Measurements from ENCODE around the gene CTSW. TPM values are rescaled to one million over a fixed set of nuclear protein-coding genes. Genes with fewer than 3 reads are reported as not detected.

CTSW gene
- total and polyA plus RNA-seq, 4 donors, result 0.20 to 0.96 (median 0.45) TPM

DNA sequence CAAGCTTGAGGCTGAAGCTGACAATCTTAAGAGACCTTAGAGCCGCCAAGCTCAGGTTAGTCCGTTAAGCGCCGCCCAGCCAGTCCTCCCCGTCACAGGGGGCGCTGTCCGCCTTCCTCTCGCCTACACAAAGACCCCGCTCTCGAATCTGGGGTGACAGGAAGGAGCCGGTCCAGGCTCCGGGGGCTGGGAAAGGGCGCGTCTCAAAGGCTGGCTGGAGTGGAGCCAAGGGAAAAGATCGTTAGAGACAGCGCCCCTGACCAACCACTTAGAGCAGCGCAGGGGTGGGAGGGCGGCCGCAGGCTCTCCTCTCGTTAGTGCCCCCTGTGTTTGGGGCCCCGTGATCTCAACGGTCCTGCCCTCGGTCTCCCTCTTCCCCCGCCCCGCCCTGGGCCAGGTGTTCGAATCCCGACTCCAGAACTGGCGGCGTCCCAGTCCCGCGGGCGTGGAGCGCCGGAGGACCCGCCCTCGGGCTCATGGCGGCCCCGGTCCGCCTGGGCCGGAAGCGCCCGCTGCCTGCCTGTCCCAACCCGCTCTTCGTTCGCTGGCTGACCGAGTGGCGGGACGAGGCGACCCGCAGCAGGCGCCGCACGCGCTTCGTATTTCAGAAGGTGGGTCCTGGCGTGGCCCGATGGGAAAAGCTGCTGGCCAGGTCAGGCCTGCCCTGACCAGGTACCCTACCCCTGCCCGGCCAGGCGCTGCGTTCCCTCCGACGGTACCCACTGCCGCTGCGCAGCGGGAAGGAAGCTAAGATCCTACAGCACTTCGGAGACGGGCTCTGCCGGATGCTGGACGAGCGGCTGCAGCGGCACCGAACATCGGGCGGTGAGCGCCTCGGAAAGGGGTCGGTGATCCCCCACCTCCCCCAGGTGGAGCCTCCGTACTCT lies 19.1 kb upstream of the CTSW start, which contains the start of gene MUS81:
MUS81 (plus strand) TSS at position 156 of the 887 bp plus-strand sequence; CDS start at position 477, 321 bp downstream.
- Histone ChIP-seq H3K4me3 (ENCODE audit: low read depth, low read length) (peak within 1 kb of the TSS; percentile 96), H3K4me1 (ENCODE audit: control insufficient read depth, insufficient read depth, low read length) (peaks cover 52% of the 10 kb centered on the region), H3K27me3 (ENCODE audit: control insufficient read depth, insufficient read depth, low read length) (no peaks in the 10 kb centered on the region), H3K36me3 (ENCODE audit: control insufficient read depth, insufficient read depth, low read length) (peaks cover 59% of the 10 kb centered on the region), H3K27ac (ENCODE audit: low read depth, low read length) (peak within 1 kb of the TSS; percentile 100), H3K9me3 (ENCODE audit: control insufficient read depth, insufficient read depth, low read length) (no peaks in the 10 kb centered on the region)
- WGBS (ENCODE audit: insufficient coverage), result under 1% methylated on average over 78 of the region's 78 CpGs
- DNase-seq (ENCODE audit: low read depth in 4 of 6, low spot score in 6 of 6), result peak; percentile 86 to 99 (median 94)

- WGBS (ENCODE audit: insufficient coverage), result 7% methylated on average over 14 of the region's 14 CpGs
- Histone ChIP-seq H3K9me3 (ENCODE audit: control insufficient read depth, insufficient read depth, low read length) (no peaks in the 10 kb centered on the region), H3K36me3 (ENCODE audit: control insufficient read depth, insufficient read depth, low read length) (peaks cover 58% of the 10 kb centered on the region), H3K27ac (ENCODE audit: low read depth, low read length) (peak overlapping the region; percentile 100), H3K27me3 (ENCODE audit: control insufficient read depth, insufficient read depth, low read length) (no peaks in the 10 kb centered on the region), H3K4me1 (ENCODE audit: control insufficient read depth, insufficient read depth, low read length) (peaks cover 46% of the 10 kb centered on the region), H3K4me3 (ENCODE audit: low read depth, low read length) (peak overlapping the region; percentile 96)
- DNase-seq (ENCODE audit: low read depth in 4 of 6, low spot score in 6 of 6), result peak in 1 of 6 donors; percentile 22
Measured at GRCh38 chr11:65861165-65861505, 18.5 kb upstream of the CTSW start.

GRCh38 chr11:65861533-65862183 lies 18.0 kb upstream of the CTSW start:
- Histone ChIP-seq H3K27me3 (ENCODE audit: control insufficient read depth, insufficient read depth, low read length) (no peaks in the 10 kb centered on the region), H3K27ac (ENCODE audit: low read depth, low read length) (peak overlapping the region; percentile 100), H3K9me3 (ENCODE audit: control insufficient read depth, insufficient read depth, low read length) (no peaks in the 10 kb centered on the region), H3K36me3 (ENCODE audit: control insufficient read depth, insufficient read depth, low read length) (peaks cover 58% of the 10 kb centered on the region), H3K4me3 (ENCODE audit: low read depth, low read length) (peak overlapping the region; percentile 96), H3K4me1 (ENCODE audit: control insufficient read depth, insufficient read depth, low read length) (peaks cover 41% of the 10 kb centered on the region)
- 89% methylated on average over 10 of the region's 13 CpGs for WGBS (ENCODE audit: insufficient coverage)
- DNase-seq (ENCODE audit: low read depth in 4 of 6, low spot score in 6 of 6), result peak in 1 of 6 donors; percentile 3

DNA sequence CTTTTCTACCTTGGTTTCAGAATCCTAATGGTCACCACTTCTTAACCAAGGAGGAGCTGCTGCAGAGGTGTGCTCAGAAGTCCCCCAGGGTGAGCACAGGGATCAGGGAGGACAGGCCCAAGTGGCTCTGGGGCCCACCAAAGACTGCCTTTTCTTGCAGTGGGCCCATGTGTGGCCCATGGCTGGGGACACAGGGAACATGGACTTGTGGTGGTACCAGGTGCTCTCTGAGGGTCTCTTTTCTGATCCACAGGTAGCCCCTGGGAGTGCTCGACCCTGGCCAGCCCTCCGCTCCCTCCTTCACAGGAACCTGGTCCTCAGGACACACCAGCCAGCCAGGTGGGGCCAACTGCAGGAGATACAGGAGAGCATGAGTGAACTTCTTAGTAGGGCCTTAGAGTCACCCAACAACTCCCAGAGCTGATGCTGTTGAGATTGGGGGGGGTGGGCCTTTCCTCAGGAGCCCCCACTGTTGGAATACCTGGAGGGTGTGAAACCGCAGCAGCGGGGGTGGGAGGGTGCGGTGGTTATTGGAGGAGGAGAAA lies 17.4 kb upstream of the CTSW start:
- no peaks in the 10 kb centered on the region for H3K27me3 ChIP-seq (ENCODE audit: control insufficient read depth, insufficient read depth, low read length)
- peaks cover 37% of the 10 kb centered on the region for H3K4me1 ChIP-seq (ENCODE audit: control insufficient read depth, insufficient read depth, low read length)
- 96% methylated on average over 4 of the region's 5 CpGs for WGBS (ENCODE audit: insufficient coverage)
- no peaks in the 10 kb centered on the region for H3K9me3 ChIP-seq (ENCODE audit: control insufficient read depth, insufficient read depth, low read length)
- no peak overlapping the region for H3K27ac ChIP-seq (ENCODE audit: low read depth, low read length)
- no peak overlapping the region for H3K4me3 ChIP-seq (ENCODE audit: low read depth, low read length)
- peaks cover 60% of the 10 kb centered on the region for H3K36me3 ChIP-seq (ENCODE audit: control insufficient read depth, insufficient read depth, low read length)
- DNase-seq (ENCODE audit: low read depth in 4 of 6, low spot score in 6 of 6), result no peak

DNA sequence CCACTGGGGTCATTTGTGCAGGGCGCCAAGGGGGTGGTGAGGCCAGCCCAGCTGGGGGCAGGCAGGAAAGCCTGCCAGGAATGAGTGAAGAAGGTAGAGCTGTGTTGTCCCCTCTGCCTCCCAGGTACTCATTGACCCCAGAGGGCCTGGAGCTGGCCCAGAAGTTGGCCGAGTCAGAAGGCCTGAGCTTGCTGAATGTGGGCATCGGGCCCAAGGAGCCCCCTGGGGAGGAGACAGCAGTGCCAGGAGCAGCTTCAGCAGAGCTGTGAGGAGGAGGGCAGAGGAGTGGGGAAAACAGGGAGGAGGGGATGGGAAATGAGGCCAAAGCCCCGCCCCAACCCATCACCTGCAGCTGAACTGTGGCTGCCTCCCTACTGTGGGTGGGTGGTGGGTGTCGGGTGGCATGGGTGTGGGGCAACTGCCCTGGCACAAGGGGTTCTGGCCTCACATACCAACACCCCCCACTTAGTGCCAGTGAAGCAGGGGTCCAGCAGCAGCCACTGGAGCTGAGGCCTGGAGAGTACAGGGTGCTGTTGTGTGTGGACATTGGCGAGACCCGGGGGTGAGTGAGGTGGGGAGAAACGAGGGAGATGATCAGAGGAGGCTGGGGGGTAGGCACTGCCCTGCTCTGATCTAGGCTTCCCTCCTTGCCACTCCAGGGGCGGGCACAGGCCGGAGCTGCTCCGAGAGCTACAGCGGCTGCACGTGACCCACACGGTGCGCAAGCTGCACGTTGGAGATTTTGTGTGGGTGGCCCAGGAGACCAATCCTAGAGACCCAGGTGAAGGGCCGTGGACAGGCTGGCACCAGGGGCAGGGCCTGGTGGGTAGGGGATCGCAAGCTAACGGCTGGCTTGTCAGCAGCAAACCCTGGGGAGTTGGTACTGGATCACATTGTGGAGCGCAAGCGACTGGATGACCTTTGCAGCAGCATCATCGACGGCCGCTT lies 16.4 kb upstream of the CTSW start:
- peaks cover 68% of the 10 kb centered on the region for H3K36me3 ChIP-seq (ENCODE audit: control insufficient read depth, insufficient read depth, low read length)
- H3K4me1 ChIP-seq (ENCODE audit: control insufficient read depth, insufficient read depth, low read length), result peaks cover 42% of the 10 kb centered on the region
- H3K4me3 ChIP-seq (ENCODE audit: low read depth, low read length), result no peak overlapping the region
- H3K27me3 ChIP-seq (ENCODE audit: control insufficient read depth, insufficient read depth, low read length), result no peaks in the 10 kb centered on the region
- H3K27ac ChIP-seq (ENCODE audit: low read depth, low read length), result no peak overlapping the region
- no peaks in the 10 kb centered on the region for H3K9me3 ChIP-seq (ENCODE audit: control insufficient read depth, insufficient read depth, low read length)
- DNase-seq (ENCODE audit: low read depth in 4 of 6, low spot score in 6 of 6), result peak in 1 of 6 donors; percentile 7
- WGBS (ENCODE audit: insufficient coverage), result 91% methylated on average over 23 of the region's 24 CpGs

DNA sequence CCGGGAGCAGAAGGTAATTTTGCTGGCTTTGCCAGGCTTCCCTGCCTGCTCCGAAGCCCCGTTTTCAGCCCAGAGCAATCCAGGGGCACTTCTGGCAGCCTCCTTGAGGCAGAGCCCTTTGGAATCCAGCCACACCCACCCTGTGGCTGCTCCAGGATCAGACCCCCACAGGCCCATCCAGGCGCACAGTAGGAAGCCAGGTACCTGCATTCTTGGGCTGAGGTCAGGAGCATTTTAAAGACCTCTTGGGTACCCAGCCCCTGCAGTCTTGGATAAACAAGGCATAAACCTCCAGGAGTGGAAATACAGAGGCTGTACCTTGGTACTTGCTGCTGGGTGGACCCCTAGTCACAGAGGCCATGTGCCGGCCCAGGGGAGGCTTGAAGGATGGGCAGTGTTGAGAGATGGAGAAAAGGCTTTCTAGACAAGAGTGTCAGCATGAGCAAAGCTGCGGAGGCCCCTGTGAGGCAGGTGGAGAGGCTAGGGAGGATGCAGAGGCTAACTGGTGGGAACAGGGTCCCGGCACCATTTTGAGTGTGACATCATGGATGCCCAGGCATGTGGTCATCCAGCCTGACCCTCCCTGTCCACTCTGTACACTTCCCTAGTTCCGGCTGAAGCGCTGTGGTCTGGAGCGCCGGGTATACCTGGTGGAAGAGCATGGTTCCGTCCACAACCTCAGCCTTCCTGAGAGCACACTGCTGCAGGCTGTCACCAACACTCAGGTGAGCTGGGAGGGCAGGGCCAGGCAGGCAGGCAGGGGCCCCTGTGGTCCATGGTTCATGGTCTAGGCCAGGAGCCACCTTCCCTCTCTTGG lies 15.5 kb upstream of the CTSW start:
- Histone ChIP-seq H3K27me3 (ENCODE audit: control insufficient read depth, insufficient read depth, low read length) (no peaks in the 10 kb centered on the region), H3K4me3 (ENCODE audit: low read depth, low read length) (no peak overlapping the region), H3K4me1 (ENCODE audit: control insufficient read depth, insufficient read depth, low read length) (peaks cover 39% of the 10 kb centered on the region), H3K27ac (ENCODE audit: low read depth, low read length) (no peak overlapping the region), H3K36me3 (ENCODE audit: control insufficient read depth, insufficient read depth, low read length) (peaks cover 71% of the 10 kb centered on the region), H3K9me3 (ENCODE audit: control insufficient read depth, insufficient read depth, low read length) (no peaks in the 10 kb centered on the region)
- WGBS (ENCODE audit: insufficient coverage), result 92% methylated on average over 12 of the region's 12 CpGs
- no peak for DNase-seq (ENCODE audit: low read depth in 4 of 6, low spot score in 6 of 6)

- Histone ChIP-seq H3K9me3 (ENCODE audit: control insufficient read depth, insufficient read depth, low read length) (no peaks in the 10 kb centered on the region), H3K27me3 (ENCODE audit: control insufficient read depth, insufficient read depth, low read length) (no peaks in the 10 kb centered on the region), H3K4me1 (ENCODE audit: control insufficient read depth, insufficient read depth, low read length) (peaks cover 35% of the 10 kb centered on the region), H3K36me3 (ENCODE audit: control insufficient read depth, insufficient read depth, low read length) (peaks cover 77% of the 10 kb centered on the region), H3K4me3 (ENCODE audit: low read depth, low read length) (no peak overlapping the region), H3K27ac (ENCODE audit: low read depth, low read length) (no peak overlapping the region)
- WGBS (ENCODE audit: insufficient coverage), result 93% methylated on average over 18 of the region's 18 CpGs
- no peak for DNase-seq (ENCODE audit: low read depth in 4 of 6, low spot score in 6 of 6)
Measured at GRCh38 chr11:65864706-65865471, 14.7 kb upstream of the CTSW start.

DNA sequence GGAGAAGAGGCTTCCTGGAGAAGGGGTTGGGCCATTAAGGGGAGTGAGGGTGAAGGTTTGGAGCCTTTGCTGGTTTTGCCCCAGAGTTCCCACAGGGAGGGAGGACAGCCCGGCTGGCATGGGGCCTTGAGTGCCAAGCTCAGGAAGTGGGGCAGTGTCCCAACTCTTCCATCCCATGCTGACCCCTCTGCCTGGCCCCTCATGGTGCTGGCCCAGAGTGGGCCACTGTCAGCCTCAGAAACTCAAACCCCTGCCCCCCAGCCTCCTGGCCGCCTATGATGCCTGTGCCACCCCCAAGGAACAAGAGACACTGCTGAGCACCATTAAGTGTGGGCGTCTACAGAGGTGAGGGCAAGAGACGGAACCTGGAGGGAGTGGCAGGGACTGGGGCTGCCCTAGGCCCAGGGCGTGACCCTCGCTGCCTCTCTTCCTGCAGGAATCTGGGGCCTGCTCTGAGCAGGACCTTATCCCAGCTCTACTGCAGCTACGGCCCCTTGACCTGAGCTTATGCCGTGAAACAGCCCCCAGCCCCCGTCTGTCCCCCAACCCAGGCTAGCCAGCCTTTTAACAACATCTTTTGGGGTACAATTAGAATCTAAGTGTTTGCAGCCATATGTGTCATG lies 14.0 kb upstream of the CTSW start:
- H3K4me1 ChIP-seq (ENCODE audit: control insufficient read depth, insufficient read depth, low read length), result peaks cover 32% of the 10 kb centered on the region
- no peaks in the 10 kb centered on the region for H3K9me3 ChIP-seq (ENCODE audit: control insufficient read depth, insufficient read depth, low read length)
- 96% methylated on average over 8 of the region's 9 CpGs for WGBS (ENCODE audit: insufficient coverage)
- no peak overlapping the region for H3K27ac ChIP-seq (ENCODE audit: low read depth, low read length)
- H3K27me3 ChIP-seq (ENCODE audit: control insufficient read depth, insufficient read depth, low read length), result no peaks in the 10 kb centered on the region
- peaks cover 85% of the 10 kb centered on the region for H3K36me3 ChIP-seq (ENCODE audit: control insufficient read depth, insufficient read depth, low read length)
- no peak overlapping the region for H3K4me3 ChIP-seq (ENCODE audit: low read depth, low read length)
- no peak for DNase-seq (ENCODE audit: low read depth in 4 of 6, low spot score in 6 of 6)

Data from spinal cord (tissue), 10 donors.